Raji (cell line): ENCODE data around the gene LYPD5.

Experiments
- POLR2A ChIP-seq: IDR thresholded peaks from 2 replicates; pipeline ENCODE4 v1.6.1; 2011; ENCODE audit warnings: low read depth, low read length, control low read depth; ENCODE audit not compliant: insufficient read depth

LYPD5 gene

GRCh38 chr19:43749898-43750297, 52.3 kb downstream of the LYPD5 start:
- TF ChIP-seq POLR2A: no peak

DNA sequence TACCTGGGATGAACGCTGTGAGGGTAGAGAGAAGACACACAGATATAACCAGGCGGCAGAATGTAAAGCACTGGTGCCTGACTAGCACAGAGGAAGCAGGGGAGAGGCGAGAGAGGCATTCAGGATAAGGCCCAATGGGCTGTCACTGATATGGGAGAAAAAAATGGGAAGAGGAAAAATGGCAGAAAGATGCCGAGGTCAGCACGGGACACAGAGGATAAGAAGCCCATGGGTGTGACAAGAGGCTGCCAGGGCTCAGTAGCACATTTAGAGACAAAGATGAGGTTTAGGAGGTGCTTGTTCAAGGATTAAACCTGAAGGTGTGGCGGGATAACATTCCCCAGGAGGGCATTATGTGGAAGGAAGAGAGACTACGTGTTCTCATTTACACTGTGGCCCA, 53.1 kb downstream of the LYPD5 start:
- no peak for TF ChIP-seq POLR2A

GRCh38 chr19:43748685-43749084, 53.6 kb downstream of the LYPD5 start:
- TF ChIP-seq POLR2A: no peak

DNA sequence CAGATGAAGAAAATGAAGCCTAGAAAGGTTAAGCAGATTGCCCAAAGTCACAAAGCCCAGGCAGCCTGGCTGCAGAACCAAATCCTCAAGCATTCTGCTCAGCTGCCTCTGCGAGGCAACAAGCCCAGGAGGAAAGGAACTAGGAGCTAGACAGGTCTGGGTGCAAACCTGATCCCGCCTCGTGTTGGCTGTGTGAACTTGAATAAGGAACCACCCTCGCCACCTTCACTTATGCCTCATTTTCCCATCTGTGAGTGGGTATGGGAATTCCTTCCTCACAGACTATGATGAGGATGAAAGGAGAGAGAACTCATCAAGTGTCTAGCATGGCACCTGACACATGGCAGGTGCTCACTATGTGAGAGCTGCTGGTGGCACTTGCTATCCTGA, 54.0 kb downstream of the LYPD5 start:
- TF ChIP-seq POLR2A: no peak

GRCh38 chr19:43747557-43748204, 54.6 kb downstream of the LYPD5 start:
- TF ChIP-seq POLR2A: no peak
